Endothelial cell of umbilical vein (primary cell): ENCODE data around the gene TRPC6. TPM values are rescaled to one million over a fixed set of nuclear protein-coding genes. Genes with fewer than 3 reads are reported as not detected.

Experiments used
- BruUV-seq: library from RNA; stranded (reverse); fragments of 400-500 nt; replicated peaks from 2 replicates; lab custom pipeline; 2021; lab: Mats Ljungman, UMichigan
- CTCF ChIA-PET: fragments of 300-600, 350-600 bp; sonication (Branson Sonifier 250); formaldehyde crosslinking; loops from one replicate; lab custom pipeline; 2021; ENCODE audit warnings: antibody characterized with exemption, inconsistent platforms; lab: Charles Lee
- POLR2A ChIA-PET: fragments of 300-600, 350-600 bp; sonication (Branson Sonifier 250); formaldehyde crosslinking; loops from one replicate; lab custom pipeline; 2021; ENCODE audit warnings: antibody characterized with exemption, inconsistent platforms; lab: Charles Lee
- DNase-seq: peaks from one replicate; pipeline ENCODE4 v3.0.0-alpha.2; 2011; ENCODE audit warnings: low read depth, low spot score
- FAIRE-seq: peaks from 2 replicates; lab custom pipeline; 2011; peaks lifted over from hg19 to GRCh38; lab: Jason Lieb, UNC
- H2AFZ ChIP-seq: 2 replicates; pipeline ENCODE4 v1.6.0; 2012; ENCODE audit warnings: low read depth, low read length, control low read depth, inconsistent platforms
- H3K27ac ChIP-seq: 2 replicates; pipeline ENCODE4 v1.5.1; 2011; ENCODE audit warnings: low read depth, mild to moderate bottlenecking, control low read depth, low read length, moderate library complexity; ENCODE audit not compliant: insufficient read depth
- H3K27me3 ChIP-seq, 2 experiments: 2 replicates each; pipeline versions ENCODE4 v1.6.0 to v1.6.1; 2011; ENCODE audit warnings: low read length in 2 of 2, mixed read lengths in 1 of 2; ENCODE audit not compliant: control insufficient read depth in 2 of 2, insufficient read depth in 2 of 2
- H3K36me3 ChIP-seq, 2 experiments: 2 replicates in 1 of 2; 3 replicates in 1 of 2; pipeline ENCODE4 v1.5.1; 2011; ENCODE audit warnings: low read length in 2 of 2, mild to moderate bottlenecking in 1 of 2, moderate library complexity in 1 of 2; ENCODE audit not compliant: control insufficient read depth in 2 of 2, insufficient read depth in 2 of 2; ENCODE audit errors: extremely low read depth in 1 of 2
- H3K4me1 ChIP-seq: 3 replicates; pipeline ENCODE4 v1.5.1; 2011; ENCODE audit warnings: mild to moderate bottlenecking, low read length; ENCODE audit not compliant: control insufficient read depth, insufficient read depth; ENCODE audit errors: extremely low read depth
- H3K4me2 ChIP-seq: 2 replicates; pipeline ENCODE4 v1.6.1; 2011; ENCODE audit warnings: low read length, control low read depth, mixed read lengths; ENCODE audit not compliant: insufficient read depth
- H3K4me3 ChIP-seq, 3 experiments: fragments of 200-600 bp in 1 of 3; sonication (generic), shearing (Covaris generic) in 1 of 3; replicated peaks in 1 of 3; 2 replicates each; pipeline ENCODE4 v1.5.1; 2011 to 2016; ENCODE audit warnings: control low read depth in 3 of 3, low read length in 3 of 3, mild to moderate bottlenecking in 2 of 3, inconsistent platforms in 1 of 3, low read depth in 1 of 3, moderate library complexity in 1 of 3; ENCODE audit not compliant: insufficient read depth in 1 of 3
- H3K79me2 ChIP-seq: 2 replicates; pipeline ENCODE4 v1.6.0; 2012; ENCODE audit warnings: low read length, inconsistent platforms; ENCODE audit not compliant: control insufficient read depth, insufficient read depth
- H3K9ac ChIP-seq: replicated peaks from 2 replicates; pipeline ENCODE3; 2011; ENCODE audit warnings: low read length, control low read depth; ENCODE audit not compliant: insufficient read depth; ENCODE audit errors: extremely low read depth
- H3K9me1 ChIP-seq: replicated peaks from 3 replicates; pipeline ENCODE4 v1.6.0; 2011; ENCODE audit warnings: mild to moderate bottlenecking, low read length; ENCODE audit not compliant: control insufficient read depth, insufficient read depth; ENCODE audit errors: extremely low read depth
- H3K9me3 ChIP-seq: replicated peaks from 2 replicates; pipeline ENCODE4 v1.5.1; 2012; ENCODE audit warnings: low read length, inconsistent platforms; ENCODE audit not compliant: control insufficient read depth, insufficient read depth
- H4K20me1 ChIP-seq: replicated peaks from 2 replicates; pipeline ENCODE3; 2011; ENCODE audit warnings: mild to moderate bottlenecking, low read length; ENCODE audit not compliant: control insufficient read depth, insufficient read depth; ENCODE audit errors: extremely low read depth
- EZH2 ChIP-seq: IDR thresholded peaks from 2 replicates; pipeline ENCODE4 v1.6.1; 2012; ENCODE audit warnings: borderline replicate concordance, low read depth, mild to moderate bottlenecking, moderate library complexity, low read length, inconsistent platforms; ENCODE audit not compliant: severe bottlenecking
- FOS ChIP-seq: IDR thresholded peaks from 2 replicates; pipeline ENCODE4 v1.6.1; 2011; ENCODE audit warnings: mild to moderate bottlenecking, low read length, moderate library complexity, borderline replicate concordance; ENCODE audit not compliant: insufficient read depth
- GATA2 ChIP-seq: IDR thresholded peaks from 2 replicates; pipeline ENCODE4 v1.7.0; 2011; ENCODE audit warnings: low read depth, mild to moderate bottlenecking, moderate library complexity, mixed read lengths, low read length; ENCODE audit not compliant: insufficient read length, insufficient read depth
- JUN ChIP-seq: IDR thresholded peaks from 2 replicates; pipeline ENCODE4 v1.6.1; 2011; ENCODE audit warnings: borderline replicate concordance, low read depth; ENCODE audit not compliant: insufficient read length, insufficient read depth
- MYC ChIP-seq: IDR thresholded peaks from one replicate; pipeline ENCODE4 v1.6.1; 2011; ENCODE audit warnings: mild to moderate bottlenecking, low read depth, low read length
- POLR2A ChIP-seq: IDR thresholded peaks from 2 replicates; pipeline ENCODE4 v1.6.1; 2012; ENCODE audit warnings: low read depth, mild to moderate bottlenecking, control low read depth, low read length
- POLR2AphosphoS5 ChIP-seq: IDR thresholded peaks from 2 replicates; pipeline ENCODE4 v1.6.1; 2012; ENCODE audit warnings: low read depth, mild to moderate bottlenecking, control low read depth, low read length, moderate library complexity; ENCODE audit not compliant: insufficient read depth
- dilution Hi-C: fragments of 300-500 bp; cut with MboI; formaldehyde crosslinking; loops from one replicate; pipeline ENCODE4 v1.15.0; 2019; ENCODE audit warnings: low sequenced_read_pairs; ENCODE audit not compliant: extremely low pct_ligation_motif_present
- intact Hi-C: fragments of 100-400 bp; cut with micrococcal nuclease; formaldehyde crosslinking; loops from one replicate; pipeline ENCODE4 v1.10.0; 2022
- polyA plus RNA-seq, 4 experiments: library from polyadenylated mRNA; depleted of rRNA in 3 of 4; stranded (reverse) in 3 of 4; unstranded in 1 of 4; fragments of >200 nt; gene quantifications; 2 replicates each; pipeline versions ENCODE4 v1.2.1 to v1.2.3, GENCODE V29; 2011 to 2012; ENCODE audit warnings: missing spikeins in 1 of 4
- total RNA-seq: library from RNA; stranded (reverse); gene quantifications from 2 replicates; pipeline ENCODE4 v1.2.3, GENCODE V29; 2021
- TF ChIP-seq, protein P1 (sequence below), 2 donors: IDR thresholded peaks; 1 replicate in 1 of 2; 2 replicates in 1 of 2; pipeline ENCODE4 v1.5.1; 2011; ENCODE audit warnings: low read length in 2 of 2, mild to moderate bottlenecking in 2 of 2, moderate library complexity in 2 of 2, control low read depth in 1 of 2, inconsistent platforms in 1 of 2, low read depth in 1 of 2; ENCODE audit not compliant: insufficient read depth in 1 of 2; ENCODE audit errors: extremely low read depth in 1 of 2
- TF ChIP-seq, protein P2 (sequence below): IDR thresholded peaks from 2 replicates; pipeline ENCODE4 v1.6.1; 2011; ENCODE audit not compliant: insufficient read depth, insufficient read length

TRPC6 gene
- total and polyA plus RNA-seq, 2 donors (not counting 3 experiments of a cell fraction or from before 2014, with no cell fraction given), result not detected

GRCh38 chr11:101612481-101612880, 28.7 kb upstream of the TRPC6 start:
- Histone ChIP-seq H3K27me3 (no peaks in the 10 kb centered on the region), H2AFZ (no peak overlapping the region), H4K20me1 (no peaks in the 10 kb centered on the region), H3K9me1 (no peaks in the 10 kb centered on the region), H3K27ac (no peak overlapping the region), H3K4me2 (no peak overlapping the region), H3K9me3 (no peaks in the 10 kb centered on the region), H3K4me1 (no peaks in the 10 kb centered on the region), H3K79me2 (no peaks in the 10 kb centered on the region), H3K9ac (no peak overlapping the region), H3K4me3 (no peak overlapping the region), H3K36me3 (no peaks in the 10 kb centered on the region)
- ChIA-PET CTCF (no interaction called here), POLR2A (no interaction called here)
- intact Hi-C loops, result no loop called here
- BruUV-seq, result no TSS peak
- TF ChIP-seq EZH2, result no peak
- no peak for TF ChIP-seq POLR2A
- TF ChIP-seq, protein P1, sequence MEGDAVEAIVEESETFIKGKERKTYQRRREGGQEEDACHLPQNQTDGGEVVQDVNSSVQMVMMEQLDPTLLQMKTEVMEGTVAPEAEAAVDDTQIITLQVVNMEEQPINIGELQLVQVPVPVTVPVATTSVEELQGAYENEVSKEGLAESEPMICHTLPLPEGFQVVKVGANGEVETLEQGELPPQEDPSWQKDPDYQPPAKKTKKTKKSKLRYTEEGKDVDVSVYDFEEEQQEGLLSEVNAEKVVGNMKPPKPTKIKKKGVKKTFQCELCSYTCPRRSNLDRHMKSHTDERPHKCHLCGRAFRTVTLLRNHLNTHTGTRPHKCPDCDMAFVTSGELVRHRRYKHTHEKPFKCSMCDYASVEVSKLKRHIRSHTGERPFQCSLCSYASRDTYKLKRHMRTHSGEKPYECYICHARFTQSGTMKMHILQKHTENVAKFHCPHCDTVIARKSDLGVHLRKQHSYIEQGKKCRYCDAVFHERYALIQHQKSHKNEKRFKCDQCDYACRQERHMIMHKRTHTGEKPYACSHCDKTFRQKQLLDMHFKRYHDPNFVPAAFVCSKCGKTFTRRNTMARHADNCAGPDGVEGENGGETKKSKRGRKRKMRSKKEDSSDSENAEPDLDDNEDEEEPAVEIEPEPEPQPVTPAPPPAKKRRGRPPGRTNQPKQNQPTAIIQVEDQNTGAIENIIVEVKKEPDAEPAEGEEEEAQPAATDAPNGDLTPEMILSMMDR (IDR thresholded peaks at IDR 0.05; ENCODE audit: extremely low read depth in 1 of 2, insufficient read depth in 1 of 2, low read depth in 1 of 2, low read length in 2 of 2), result no peak
- TF ChIP-seq GATA2, result no peak
- TF ChIP-seq, protein P2, sequence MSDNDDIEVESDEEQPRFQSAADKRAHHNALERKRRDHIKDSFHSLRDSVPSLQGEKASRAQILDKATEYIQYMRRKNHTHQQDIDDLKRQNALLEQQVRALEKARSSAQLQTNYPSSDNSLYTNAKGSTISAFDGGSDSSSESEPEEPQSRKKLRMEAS, result no peak
- TF ChIP-seq FOS, result no peak
- no peak for TF ChIP-seq POLR2AphosphoS5
- no peak for TF ChIP-seq MYC
- no peak for TF ChIP-seq JUN
- DNase-seq, result no peak
- FAIRE-seq, result no peak
- dilution Hi-C loops, result no loop called here
